ENCODE measurements around the gene PRDM7. TPM values are rescaled to one million over a fixed set of nuclear protein-coding genes. Genes with fewer than 3 reads are reported as not detected.

PRDM7 gene
- total RNA-seq (2021; fragmentation: NEBNext Ultra II Directional; extraction: Animal tissue kit (Norgen Biotek cat#: 25700)) (not detected in 2 replicates), polyA plus RNA-seq (2011; rRNA removed) (0.02 TPM in 1 of 2 replicates, not detected in the other), polyA minus RNA-seq (2011; rRNA and poly(A)+ RNA removed) (not detected in 2 replicates)
- not detected for polyA plus RNA-seq (2011; cell fraction: cytosol; rRNA removed)
- polyA plus RNA-seq (2011; cell fraction: nucleus; rRNA removed): not detected
- polyA plus RNA-seq (2012, experiment 1 of 2): 0.15 to 0.20 TPM in 2 of 4 replicates, not detected in the others
- not detected for polyA plus RNA-seq (2012, experiment 2 of 2)
- polyA plus RNA-seq (2013, experiment 1 of 2): not detected
- polyA plus RNA-seq (2013, experiment 2 of 2): not detected
- polyA minus RNA-seq (2011; cell fraction: cytosol; rRNA and poly(A)+ RNA removed): not detected
- not detected for polyA minus RNA-seq (2011; cell fraction: nucleus; rRNA and poly(A)+ RNA removed)
- long read RNA-seq, experiment 1: 0 reads
- long read RNA-seq, experiment 2: 0 reads

DNA sequence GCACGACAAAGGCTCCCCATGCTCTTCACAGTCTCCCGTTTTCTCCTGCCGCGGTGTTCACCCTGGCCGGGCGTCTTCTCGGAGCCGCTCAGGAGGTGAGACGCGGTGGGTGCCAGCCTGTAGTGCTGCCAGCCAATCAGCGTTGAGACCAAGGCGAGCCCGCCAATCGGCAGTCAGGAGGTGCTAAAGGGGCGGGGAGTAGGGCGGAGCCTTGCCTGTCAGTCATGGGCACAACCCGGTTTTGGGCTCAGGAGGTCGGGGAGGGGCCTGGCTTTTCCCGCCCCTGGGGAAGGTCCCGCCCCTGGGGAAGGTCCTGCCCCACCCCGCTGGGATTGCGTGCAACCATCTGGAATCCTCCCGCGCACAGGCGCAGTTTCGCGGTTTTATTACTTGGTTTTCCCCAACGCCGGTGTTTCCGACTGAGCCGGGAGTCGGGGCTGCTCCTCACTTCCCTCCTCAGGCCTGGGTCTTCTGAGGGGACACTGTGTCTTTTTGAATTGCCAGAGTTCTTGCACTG, at the start of gene PRDM7:
PRDM7 (minus strand) TSS at position 92 of the 517 bp plus-strand sequence. CDS start 1,421 bp downstream, outside the sequence.
- Histone ChIP-seq H2BK12ac (ENCODE audit: low read depth, low read length) (no peak within 1 kb of the TSS), H3K79me1 (ENCODE audit: low read depth, low read length) (no peaks in the 10 kb centered on the region), H2BK20ac (ENCODE audit: low read length) (no peak within 1 kb of the TSS), H3K56ac (replicated peaks; ENCODE audit: insufficient read length, low read depth, low read length) (no peak within 1 kb of the TSS), H3K23ac (ENCODE audit: insufficient read length) (no peak within 1 kb of the TSS), H3K36me3 (ENCODE audit: control insufficient read depth in 2 of 4, insufficient read depth in 4 of 4, low read length in 3 of 4) (no peaks in the 10 kb centered on the region), H2BK120ac (replicated peaks; ENCODE audit: low read depth, low read length) (no peak within 1 kb of the TSS), H2AFZ (ENCODE audit: low read length) (peak within 1 kb of the TSS; percentile 63; the same call in 1 of the 2 replicates), H2AK5ac (ENCODE audit: low read depth, low read length) (no peak within 1 kb of the TSS), H4K91ac (replicated peaks; ENCODE audit: insufficient read length, low read length) (no peak within 1 kb of the TSS), H3K9me3 (ENCODE audit: insufficient read depth in 2 of 2, low read depth in 1 of 2, low read length in 1 of 2) (peaks cover 3 to 12% of the 10 kb centered on the region in 2 experiments; a peak in 2 of 4 replicates), H4K8ac (ENCODE audit: extremely low read depth, insufficient read depth, low read length) (no peak within 1 kb of the TSS; the same call in 1 of the 2 replicates), H3K23me2 (ENCODE audit: low read depth, low read length) (no peaks in the 10 kb centered on the region), H4K5ac (ENCODE audit: insufficient read length, low read depth, low read length) (peak within 1 kb of the TSS; percentile 42), H3K4ac (replicated peaks; ENCODE audit: insufficient read length, low read depth, low read length) (no peak within 1 kb of the TSS), H3K18ac (ENCODE audit: extremely low read depth, low read length) (no peak within 1 kb of the TSS; the same call in 1 of the 2 replicates), H3K27ac (ENCODE audit: low read depth, low read length) (no peak within 1 kb of the TSS), H3K4me2 (ENCODE audit: insufficient read depth in 1 of 2, low read depth in 2 of 2, low read length in 2 of 2) (peak within 1 kb of the TSS; percentile 57 to 63), H3K4me3 (ENCODE audit: extremely low read depth in 1 of 4, insufficient read depth in 2 of 4, low read depth in 3 of 4, low read length in 4 of 4) (peak within 1 kb of the TSS in 3 of 4 experiments; percentile 17 to 53 (median 26); a peak in 6 of 8 replicates), H3K27me3 (replicated peaks in 1 of 4; ENCODE audit: control insufficient read depth in 3 of 4, extremely low read depth in 1 of 4, insufficient read depth in 3 of 4, low read length in 3 of 4) (peaks cover 0 to 14% (median 10%) of the 10 kb centered on the region in 4 experiments; a peak in 4 of 7 replicates), H2BK5ac (ENCODE audit: low read depth, low read length) (no peak within 1 kb of the TSS), H3K9ac (replicated peaks in 1 of 4; ENCODE audit: extremely low read depth in 1 of 4, low read depth in 3 of 4, low read length in 3 of 4) (no peak within 1 kb of the TSS; a peak in 2 of 7 replicates), H3K4me1 (replicated peaks in 1 of 4; ENCODE audit: control insufficient read depth in 3 of 4, insufficient read depth in 4 of 4, low read length in 3 of 4) (peaks cover 0 to 6% (median under 1%) of the 10 kb centered on the region in 4 experiments; a peak in 2 of 7 replicates), H4K20me1 (replicated peaks in 1 of 2; ENCODE audit: control insufficient read depth in 1 of 2, insufficient read depth in 2 of 2, low read length in 2 of 2) (no peaks in the 10 kb centered on the region), H2BK15ac (ENCODE audit: low read length) (no peak within 1 kb of the TSS), H3K79me2 (ENCODE audit: control insufficient read depth in 1 of 2, insufficient read depth in 2 of 2, low read length in 2 of 2) (no peaks in the 10 kb centered on the region), H3K14ac (ENCODE audit: insufficient read length) (no peak within 1 kb of the TSS)
- FAIRE-seq (no peak), DNase-seq (ENCODE audit: low read depth in 1 of 2, low spot score in 2 of 2) (peak; percentile 97 to 99)
- CTCF ChIA-PET (ENCODE audit: partially characterized antibody): no interaction called here
- 33% methylated on average over 27 of the region's 32 CpGs; no CpG with 5 or more reads in 1 of the 2 experiments for WGBS, 2 experiments (ENCODE audit: extremely low coverage in 1 of 2, insufficient coverage in 1 of 2, insufficient read length in 1 of 2, insufficient replicate concordance in 2 of 2, low coverage in 1 of 2, low lambda C conversion rate in 2 of 2, missing lambda C conversion rate in 1 of 2)
- POLR2A ChIA-PET (ENCODE audit: partially characterized antibody): no interaction called here
- TF ChIP-seq TAF1 (IDR thresholded peaks at IDR 0.05; ENCODE audit: low read depth, low read length) (0 out of 2 replicates have a peak, but pooled peaks have one; percentile 17), BRCA1 (IDR thresholded peaks at IDR 0.05; ENCODE audit: low read depth, low read length) (no peak), KDM4A (IDR thresholded peaks at IDR 0.05; ENCODE audit: low read depth, low read length, severe bottlenecking) (no peak), POLR2A (IDR thresholded peaks at IDR 0.05; ENCODE audit: control extremely low read depth in 1 of 2, low read depth in 2 of 2, low read length in 2 of 2) (0 out of 3 replicates have a peak, but pooled peaks of 1 of the 2 experiments have one; percentile 20), NRF1 (IDR thresholded peaks at IDR 0.05; ENCODE audit: low read depth, low read length) (no peak), EZH2 (IDR thresholded peaks at IDR 0.05; ENCODE audit: low read depth, low read length, severe bottlenecking) (no peak), YY1 (IDR thresholded peaks at IDR 0.05; ENCODE audit: low read depth, low read length) (no peak), POLR2AphosphoS5 (IDR thresholded peaks at IDR 0.05; ENCODE audit: low read depth, low read length) (no peak), SP4 (IDR thresholded peaks at IDR 0.05; ENCODE audit: low read length) (0 out of 2 replicates have a peak, but pooled peaks have one; percentile 61), EGR1 (IDR thresholded peaks at IDR 0.05; ENCODE audit: borderline replicate concordance, low read depth, low read length) (no peak)
- TF ChIP-seq, protein P1, sequence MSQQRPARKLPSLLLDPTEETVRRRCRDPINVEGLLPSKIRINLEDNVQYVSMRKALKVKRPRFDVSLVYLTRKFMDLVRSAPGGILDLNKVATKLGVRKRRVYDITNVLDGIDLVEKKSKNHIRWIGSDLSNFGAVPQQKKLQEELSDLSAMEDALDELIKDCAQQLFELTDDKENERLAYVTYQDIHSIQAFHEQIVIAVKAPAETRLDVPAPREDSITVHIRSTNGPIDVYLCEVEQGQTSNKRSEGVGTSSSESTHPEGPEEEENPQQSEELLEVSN (IDR thresholded peaks at IDR 0.05): peak; percentile 66

All from H1 (cell line).